WTC11 (cell line): ENCODE measurements around the gene WDHD1. TPM values are rescaled to one million over a fixed set of nuclear protein-coding genes. Genes with fewer than 3 reads are reported as not detected.

Source experiments
- ATAC-seq: fragments of 200-7000 bp; cut with Tn5 transposase; 2 replicates; pipeline ENCODE4 v1.10.0; 2021; ENCODE audit warnings: mild to moderate bottlenecking, moderate library complexity
- CTCF ChIA-PET: fragments of 300-600 bp; sonication (Branson Sonifier 250); formaldehyde crosslinking; loops from one replicate; lab custom pipeline; 2021; ENCODE audit warnings: antibody characterized with exemption; lab: Charles Lee
- POLR2A ChIA-PET: fragments of 350-600 bp; sonication (Branson Sonifier 250); formaldehyde crosslinking; loops from one replicate; lab custom pipeline; 2021; ENCODE audit warnings: antibody characterized with exemption; lab: Charles Lee
- DNase-seq: peaks from one replicate; pipeline ENCODE4 v3.0.0; 2021; ENCODE audit warnings: low spot score
- H3K27ac Mint-ChIP-seq: 2 replicates; pipeline ENCODE4 v1.8.0; 2021; ENCODE audit warnings: mixed read lengths
- H3K27me3 Mint-ChIP-seq: 2 replicates; pipeline ENCODE4 v1.8.0; 2021; ENCODE audit warnings: low read depth, mild to moderate bottlenecking, moderate library complexity, mixed read lengths
- H3K36me3 Mint-ChIP-seq: 2 replicates; pipeline ENCODE4 v1.8.0; 2021; ENCODE audit warnings: mixed read lengths
- H3K4me1 Mint-ChIP-seq: 2 replicates; pipeline ENCODE4 v1.8.0; 2022; ENCODE audit warnings: mixed read lengths
- H3K4me3 Mint-ChIP-seq: 2 replicates; pipeline ENCODE4 v1.8.0; 2021; ENCODE audit warnings: mild to moderate bottlenecking, moderate library complexity, mixed read lengths
- H3K9me3 Mint-ChIP-seq: 2 replicates; pipeline ENCODE4 v1.8.0; 2021; ENCODE audit warnings: mixed read lengths
- CREM ChIP-seq: sonication (generic); formaldehyde crosslinking; IDR thresholded peaks from 2 replicates; pipeline ENCODE4 v1.8.1; 2022; ENCODE audit warnings: mild to moderate bottlenecking, missing genetic modification reagents, moderate library complexity
- EMX1 ChIP-seq: fragments of 250-450 bp; sonication (Bioruptor Pico); IDR thresholded peaks from 2 replicates; pipeline ENCODE4 v1.8.0; 2021; ENCODE audit warnings: mild to moderate bottlenecking
- ESRRA ChIP-seq: sonication (generic); formaldehyde crosslinking; IDR thresholded peaks from 2 replicates; pipeline ENCODE4 v1.8.1; 2022; ENCODE audit warnings: mild to moderate bottlenecking, missing genetic modification reagents, borderline replicate concordance
- ETV6 ChIP-seq: sonication (generic); formaldehyde crosslinking; IDR thresholded peaks from 2 replicates; pipeline ENCODE4 v1.8.1; 2022; ENCODE audit warnings: mild to moderate bottlenecking, missing genetic modification reagents
- GRHL2 ChIP-seq: fragments of 250-450 bp; sonication (Bioruptor Pico); IDR thresholded peaks from 2 replicates; pipeline ENCODE4 v1.8.0; 2022; ENCODE audit warnings: mild to moderate bottlenecking, moderate library complexity; ENCODE audit not compliant: insufficient replicate concordance, severe bottlenecking
- GTF2I ChIP-seq: fragments of 250-450 bp; sonication (Bioruptor Pico); conservative IDR thresholded peaks from 2 replicates; pipeline ENCODE4 v1.4.0; 2021; ENCODE audit warnings: mild to moderate bottlenecking
- HMGA2 ChIP-seq: fragments of 250-450 bp; sonication (Bioruptor Pico); IDR thresholded peaks from 2 replicates; pipeline ENCODE4 v1.4.0; 2021; ENCODE audit warnings: mild to moderate bottlenecking, moderate library complexity
- IRF1 ChIP-seq: sonication (generic); formaldehyde crosslinking; IDR thresholded peaks from 2 replicates; pipeline ENCODE4 v1.8.0; 2023; ENCODE audit warnings: missing genetic modification reagents
- IRF2 ChIP-seq: sonication (generic); formaldehyde crosslinking; IDR thresholded peaks from 2 replicates; pipeline ENCODE4 v1.8.0; 2022; ENCODE audit warnings: low read depth, missing genetic modification reagents, borderline replicate concordance
- JAZF1 ChIP-seq: fragments of 250-450 bp; sonication (Bioruptor Pico); IDR thresholded peaks from 2 replicates; pipeline ENCODE4 v1.9.0; 2021; ENCODE audit warnings: moderate library complexity, mild to moderate bottlenecking, inconsistent platforms
- MYBL2 ChIP-seq: sonication (generic); formaldehyde crosslinking; IDR thresholded peaks from 2 replicates; pipeline ENCODE4 v1.8.1; 2023; ENCODE audit warnings: mild to moderate bottlenecking, moderate library complexity, missing genetic modification reagents
- NFE2L1 ChIP-seq: sonication (generic); formaldehyde crosslinking; IDR thresholded peaks from 2 replicates; pipeline ENCODE4 v1.8.1; 2023; ENCODE audit warnings: missing genetic modification reagents
- NR2C2 ChIP-seq: sonication (generic); formaldehyde crosslinking; IDR thresholded peaks from 2 replicates; pipeline ENCODE4 v1.8.0; 2022; ENCODE audit warnings: mild to moderate bottlenecking, missing genetic modification reagents
- OVOL2 ChIP-seq: fragments of 250-450 bp; sonication (Bioruptor Pico); IDR thresholded peaks from 2 replicates; pipeline ENCODE4 v1.9.0; 2021; ENCODE audit warnings: mild to moderate bottlenecking, borderline replicate concordance
- PREB ChIP-seq: sonication (generic); formaldehyde crosslinking; IDR thresholded peaks from 2 replicates; pipeline ENCODE4 v1.8.1; 2022; ENCODE audit warnings: mild to moderate bottlenecking, missing genetic modification reagents, moderate library complexity, borderline replicate concordance
- PRRX2 ChIP-seq: fragments of 250-450 bp; sonication (Bioruptor Pico); IDR thresholded peaks from 2 replicates; pipeline ENCODE4 v1.8.0; 2021; ENCODE audit warnings: mild to moderate bottlenecking
- RORB ChIP-seq: fragments of 250-450 bp; sonication (Bioruptor Pico); IDR thresholded peaks from 2 replicates; pipeline ENCODE4 v1.9.0; 2021; ENCODE audit warnings: mild to moderate bottlenecking
- SMAD3 ChIP-seq: sonication (generic); formaldehyde crosslinking; IDR thresholded peaks from 2 replicates; pipeline ENCODE4 v1.8.0; 2022; ENCODE audit warnings: missing genetic modification reagents, mild to moderate bottlenecking, borderline replicate concordance
- SOX15 ChIP-seq: fragments of 250-450 bp; sonication (Bioruptor Pico); IDR thresholded peaks from 2 replicates; pipeline ENCODE4 v1.9.0; 2021; ENCODE audit warnings: mild to moderate bottlenecking
- TP53 ChIP-seq: sonication (generic); formaldehyde crosslinking; IDR thresholded peaks from 2 replicates; pipeline ENCODE4 v1.8.1; 2023; ENCODE audit warnings: mild to moderate bottlenecking, missing genetic modification reagents
- ZNF219 ChIP-seq: sonication (generic); formaldehyde crosslinking; IDR thresholded peaks from 2 replicates; pipeline ENCODE4 v1.8.0; 2023; ENCODE audit warnings: missing genetic modification reagents, mild to moderate bottlenecking, borderline replicate concordance
- ZNF232 ChIP-seq: sonication (generic); formaldehyde crosslinking; IDR thresholded peaks from 2 replicates; pipeline ENCODE4 v1.8.0; 2022; ENCODE audit warnings: mild to moderate bottlenecking, missing genetic modification reagents
- ZNF263 ChIP-seq: sonication (generic); formaldehyde crosslinking; IDR thresholded peaks from 2 replicates; pipeline ENCODE4 v1.8.1; 2022; ENCODE audit warnings: low read depth, mild to moderate bottlenecking, moderate library complexity, missing genetic modification reagents
- ZNF317 ChIP-seq: sonication (generic); formaldehyde crosslinking; IDR thresholded peaks from 2 replicates; pipeline ENCODE4 v1.8.1; 2023; ENCODE audit warnings: low read depth, mild to moderate bottlenecking, moderate library complexity, missing genetic modification reagents, borderline replicate concordance
- ZNF396 ChIP-seq: fragments of 250-450 bp; sonication (Bioruptor Pico); IDR thresholded peaks from 2 replicates; pipeline ENCODE4 v1.8.0; 2021; ENCODE audit warnings: mild to moderate bottlenecking, moderate library complexity, borderline replicate concordance
- ZNF423 ChIP-seq: fragments of 250-450 bp; sonication (Bioruptor Pico); IDR thresholded peaks from 2 replicates; pipeline ENCODE4 v2.1.2; 2022; ENCODE audit warnings: mild to moderate bottlenecking, moderate library complexity
- total RNA-seq: library from RNA; stranded (reverse); gene quantifications from 3 replicates; pipeline ENCODE4 v1.2.3, GENCODE V29; 2021
- TF ChIP-seq, protein P1 (sequence below): fragments of 200-600 bp; IDR thresholded peaks from 2 replicates; pipeline ENCODE4 v1.8.0; 2022; ENCODE audit warnings: antibody characterized with exemption
- TF ChIP-seq, protein P2 (sequence below): fragments of 250-450 bp; sonication (Bioruptor Pico); IDR thresholded peaks from 2 replicates; pipeline ENCODE4 v1.9.0; 2021; ENCODE audit warnings: mild to moderate bottlenecking
- TF ChIP-seq, protein P3 (sequence below): sonication (generic); formaldehyde crosslinking; IDR thresholded peaks from 2 replicates; pipeline ENCODE4 v1.8.1; 2023; ENCODE audit warnings: mild to moderate bottlenecking, missing genetic modification reagents
- TF ChIP-seq, protein P4 (sequence below): sonication (generic); formaldehyde crosslinking; IDR thresholded peaks from 2 replicates; pipeline ENCODE4 v1.8.0; 2022; ENCODE audit warnings: mild to moderate bottlenecking, missing genetic modification reagents

Gene WDHD1
- total RNA-seq, 1 experiment from 2014 or later, result 76.1 TPM

DNA sequence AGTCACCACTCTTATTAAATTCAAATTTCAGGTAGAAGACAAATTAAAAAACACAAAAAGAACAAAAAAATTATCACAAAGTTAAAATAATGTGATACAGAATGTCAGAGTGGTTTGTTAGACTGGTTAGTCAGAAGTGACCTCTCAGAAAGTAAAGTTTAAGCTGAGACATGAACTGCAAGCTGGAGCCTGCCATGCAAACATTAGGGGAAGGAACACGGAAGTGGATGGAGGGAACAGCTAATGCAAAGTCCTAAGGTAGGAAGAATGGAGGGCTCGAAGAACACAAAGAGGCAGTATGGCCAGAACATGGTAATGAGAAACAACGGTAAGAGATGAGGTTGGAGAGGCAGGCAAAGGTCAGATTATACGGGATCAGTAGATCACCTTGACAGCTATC, 41.7 kb downstream of the WDHD1 start:
- Mint-ChIP-seq H3K9me3 (no peaks in the 10 kb centered on the region), H3K4me1 (no peaks in the 10 kb centered on the region), H3K4me3 (no peak overlapping the region), H3K27ac (no peak overlapping the region), H3K27me3 (no peaks in the 10 kb centered on the region), H3K36me3 (peaks cover 60% of the 10 kb centered on the region)
- TF ChIP-seq ZNF317 (CRISPR knock-in tag), result no peak
- TF ChIP-seq IRF1, result no peak
- no peak for TF ChIP-seq ETV6 (CRISPR knock-in tag)
- no peak for TF ChIP-seq ZNF396
- TF ChIP-seq NFE2L1 (CRISPR knock-in tag), result no peak
- no peak for TF ChIP-seq PREB (CRISPR knock-in tag)
- TF ChIP-seq, protein P1, sequence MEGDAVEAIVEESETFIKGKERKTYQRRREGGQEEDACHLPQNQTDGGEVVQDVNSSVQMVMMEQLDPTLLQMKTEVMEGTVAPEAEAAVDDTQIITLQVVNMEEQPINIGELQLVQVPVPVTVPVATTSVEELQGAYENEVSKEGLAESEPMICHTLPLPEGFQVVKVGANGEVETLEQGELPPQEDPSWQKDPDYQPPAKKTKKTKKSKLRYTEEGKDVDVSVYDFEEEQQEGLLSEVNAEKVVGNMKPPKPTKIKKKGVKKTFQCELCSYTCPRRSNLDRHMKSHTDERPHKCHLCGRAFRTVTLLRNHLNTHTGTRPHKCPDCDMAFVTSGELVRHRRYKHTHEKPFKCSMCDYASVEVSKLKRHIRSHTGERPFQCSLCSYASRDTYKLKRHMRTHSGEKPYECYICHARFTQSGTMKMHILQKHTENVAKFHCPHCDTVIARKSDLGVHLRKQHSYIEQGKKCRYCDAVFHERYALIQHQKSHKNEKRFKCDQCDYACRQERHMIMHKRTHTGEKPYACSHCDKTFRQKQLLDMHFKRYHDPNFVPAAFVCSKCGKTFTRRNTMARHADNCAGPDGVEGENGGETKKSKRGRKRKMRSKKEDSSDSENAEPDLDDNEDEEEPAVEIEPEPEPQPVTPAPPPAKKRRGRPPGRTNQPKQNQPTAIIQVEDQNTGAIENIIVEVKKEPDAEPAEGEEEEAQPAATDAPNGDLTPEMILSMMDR, result no peak
- TF ChIP-seq HMGA2 (CRISPR knock-in tag), result no peak
- TF ChIP-seq ZNF423 (CRISPR knock-in tag), result no peak
- no peak for TF ChIP-seq IRF2 (CRISPR knock-in tag)
- TF ChIP-seq ZNF219 (CRISPR knock-in tag), result no peak
- DNase-seq, result no peak
- ATAC-seq, result no peak
- CTCF ChIA-PET, result interaction anchor here (0.6 kb wide), 1 partner anchor 105 kb away, joined by 4 read pairs; no protein-coding TSS in a partner anchor
- POLR2A ChIA-PET, result interaction anchor here (0.5 kb wide), 1 partner anchor 211 kb away, joined by 7 read pairs; no protein-coding TSS in a partner anchor

- Mint-ChIP-seq H3K27ac (no peak overlapping the region), H3K36me3 (peaks cover 50% of the 10 kb centered on the region), H3K27me3 (no peaks in the 10 kb centered on the region), H3K9me3 (no peaks in the 10 kb centered on the region), H3K4me1 (no peaks in the 10 kb centered on the region), H3K4me3 (no peak overlapping the region)
- TF ChIP-seq PRRX2 (CRISPR knock-in tag) (no peak), NR2C2 (CRISPR knock-in tag) (no peak), ZNF232 (no peak), NFE2L1 (CRISPR knock-in tag) (no peak), RORB (CRISPR knock-in tag) (no peak), SOX15 (CRISPR knock-in tag) (no peak), EMX1 (no peak), SMAD3 (no peak), OVOL2 (CRISPR knock-in tag) (no peak), GRHL2 (CRISPR knock-in tag) (no peak), GTF2I (CRISPR knock-in tag) (no peak), ESRRA (CRISPR knock-in tag) (no peak), JAZF1 (CRISPR knock-in tag) (no peak), CREM (CRISPR knock-in tag) (no peak), ZNF263 (CRISPR knock-in tag) (no peak), MYBL2 (CRISPR knock-in tag) (no peak), TP53 (CRISPR knock-in tag) (no peak)
- TF ChIP-seq, protein P2, sequence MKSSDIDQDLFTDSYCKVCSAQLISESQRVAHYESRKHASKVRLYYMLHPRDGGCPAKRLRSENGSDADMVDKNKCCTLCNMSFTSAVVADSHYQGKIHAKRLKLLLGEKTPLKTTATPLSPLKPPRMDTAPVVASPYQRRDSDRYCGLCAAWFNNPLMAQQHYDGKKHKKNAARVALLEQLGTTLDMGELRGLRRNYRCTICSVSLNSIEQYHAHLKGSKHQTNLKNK (CRISPR knock-in tag), result no peak
- TF ChIP-seq, protein P3, sequence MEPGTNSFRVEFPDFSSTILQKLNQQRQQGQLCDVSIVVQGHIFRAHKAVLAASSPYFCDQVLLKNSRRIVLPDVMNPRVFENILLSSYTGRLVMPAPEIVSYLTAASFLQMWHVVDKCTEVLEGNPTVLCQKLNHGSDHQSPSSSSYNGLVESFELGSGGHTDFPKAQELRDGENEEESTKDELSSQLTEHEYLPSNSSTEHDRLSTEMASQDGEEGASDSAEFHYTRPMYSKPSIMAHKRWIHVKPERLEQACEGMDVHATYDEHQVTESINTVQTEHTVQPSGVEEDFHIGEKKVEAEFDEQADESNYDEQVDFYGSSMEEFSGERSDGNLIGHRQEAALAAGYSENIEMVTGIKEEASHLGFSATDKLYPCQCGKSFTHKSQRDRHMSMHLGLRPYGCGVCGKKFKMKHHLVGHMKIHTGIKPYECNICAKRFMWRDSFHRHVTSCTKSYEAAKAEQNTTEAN (CRISPR knock-in tag), result no peak
- TF ChIP-seq, protein P4, sequence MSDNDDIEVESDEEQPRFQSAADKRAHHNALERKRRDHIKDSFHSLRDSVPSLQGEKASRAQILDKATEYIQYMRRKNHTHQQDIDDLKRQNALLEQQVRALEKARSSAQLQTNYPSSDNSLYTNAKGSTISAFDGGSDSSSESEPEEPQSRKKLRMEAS (CRISPR knock-in tag), result no peak
- POLR2A ChIA-PET, result no interaction called here
- DNase-seq, result no peak
- CTCF ChIA-PET, result no interaction called here
- no peak for ATAC-seq
These were observed 45.2 kb downstream of the WDHD1 start for GRCh38 chr14:54981698-54982097.
